T-helper 1 cell treated with Interleukin-12 subunit alpha and Interleukin-12 subunit beta and Interleukin-4 antibody, amounts not matched to agents 30 μg/mL and 1 μg/mL, for 36 hours (primary cell): ENCODE measurements around the gene POU6F2.

Source experiments
- H3K27ac Mint-ChIP-seq: one replicate; pipeline ENCODE4 v1.8.0; 2021; ENCODE audit warnings: mild to moderate bottlenecking, mixed read lengths
- H3K27me3 Mint-ChIP-seq: one replicate; pipeline ENCODE4 v1.8.0; 2021; ENCODE audit warnings: low read depth, mixed read lengths
- H3K36me3 Mint-ChIP-seq: one replicate; pipeline ENCODE4 v1.8.0; 2021; ENCODE audit warnings: low read depth, mixed read lengths
- H3K4me1 Mint-ChIP-seq: one replicate; pipeline ENCODE4 v1.8.0; 2021; ENCODE audit warnings: low read depth, mixed read lengths
- H3K4me3 Mint-ChIP-seq: one replicate; pipeline ENCODE4 v1.8.0; 2021; ENCODE audit warnings: mild to moderate bottlenecking, moderate library complexity, mixed read lengths
- H3K9me3 Mint-ChIP-seq: one replicate; pipeline ENCODE4 v1.8.0; 2021; ENCODE audit warnings: mixed read lengths

POU6F2 gene

GRCh38 chr7:39509436-39509835 lies 531.7 kb downstream of the POU6F2 start:
- Mint-ChIP-seq H3K9me3 (no peaks in the 10 kb centered on the region), H3K36me3 (peaks cover 3% of the 10 kb centered on the region), H3K27me3 (peaks cover 5% of the 10 kb centered on the region), H3K4me1 (peaks cover 17% of the 10 kb centered on the region), H3K27ac (no peak overlapping the region), H3K4me3 (peak overlapping the region; percentile 6)

DNA sequence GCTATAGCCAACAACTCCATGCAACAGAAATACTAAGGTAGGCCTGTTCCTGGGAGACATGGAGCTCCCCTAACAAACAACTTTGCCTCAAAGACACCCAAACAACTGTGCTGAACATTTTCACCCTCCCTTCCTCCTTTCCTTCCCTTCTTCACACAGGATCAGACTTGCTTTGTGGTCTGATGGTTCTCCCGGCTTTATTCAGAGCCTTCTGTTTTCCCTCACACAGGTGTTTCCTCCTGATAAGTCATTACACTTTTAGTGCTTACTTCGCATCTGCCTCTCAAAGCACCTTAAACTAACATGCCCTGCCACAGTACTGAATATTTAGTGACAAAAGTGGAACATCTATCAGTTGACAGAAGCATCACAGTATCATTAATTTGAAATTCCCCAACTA lies 532.2 kb downstream of the POU6F2 start:
- H3K9me3 Mint-ChIP-seq = no peaks in the 10 kb centered on the region
- H3K36me3 Mint-ChIP-seq = peaks cover 3% of the 10 kb centered on the region
- H3K27me3 Mint-ChIP-seq = peaks cover 8% of the 10 kb centered on the region
- no peak overlapping the region for H3K27ac Mint-ChIP-seq
- no peak overlapping the region for H3K4me3 Mint-ChIP-seq
- peaks cover 17% of the 10 kb centered on the region for H3K4me1 Mint-ChIP-seq

DNA sequence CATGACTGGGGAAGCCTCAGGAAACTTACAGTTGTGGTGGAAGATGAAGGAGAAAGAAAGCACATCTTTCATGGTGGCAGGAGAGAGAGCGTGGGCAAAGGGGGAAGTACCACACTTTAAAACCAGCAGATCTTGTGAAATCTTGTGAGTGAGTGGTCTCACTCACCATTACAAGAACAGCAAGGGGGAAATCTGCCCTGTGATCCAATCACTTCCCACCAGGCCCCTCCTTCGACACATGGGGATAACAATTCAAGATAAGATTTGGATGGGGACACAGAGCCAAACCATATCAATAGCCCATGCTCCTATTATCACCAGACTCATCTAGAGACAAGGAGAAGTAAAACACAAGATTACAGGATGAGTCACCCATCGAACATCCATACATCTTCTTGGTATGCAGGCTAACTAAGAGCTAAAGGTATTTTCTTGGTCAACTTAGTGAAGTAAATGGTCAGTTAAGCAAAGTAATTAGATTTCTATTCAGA lies 533.2 kb downstream of the POU6F2 start:
- Mint-ChIP-seq H3K36me3 (peaks cover 3% of the 10 kb centered on the region), H3K9me3 (no peaks in the 10 kb centered on the region), H3K27me3 (peaks cover 9% of the 10 kb centered on the region), H3K4me1 (peaks cover 17% of the 10 kb centered on the region), H3K4me3 (no peak overlapping the region), H3K27ac (no peak overlapping the region)

- peaks cover 17% of the 10 kb centered on the region for H3K27me3 Mint-ChIP-seq
- peaks cover 5% of the 10 kb centered on the region for H3K4me1 Mint-ChIP-seq
- H3K9me3 Mint-ChIP-seq = no peaks in the 10 kb centered on the region
- no peak overlapping the region for H3K4me3 Mint-ChIP-seq
- H3K27ac Mint-ChIP-seq = no peak overlapping the region
- H3K36me3 Mint-ChIP-seq = no peaks in the 10 kb centered on the region
These were observed 538.0 kb downstream of the POU6F2 start for GRCh38 chr7:39515534-39516228.

DNA sequence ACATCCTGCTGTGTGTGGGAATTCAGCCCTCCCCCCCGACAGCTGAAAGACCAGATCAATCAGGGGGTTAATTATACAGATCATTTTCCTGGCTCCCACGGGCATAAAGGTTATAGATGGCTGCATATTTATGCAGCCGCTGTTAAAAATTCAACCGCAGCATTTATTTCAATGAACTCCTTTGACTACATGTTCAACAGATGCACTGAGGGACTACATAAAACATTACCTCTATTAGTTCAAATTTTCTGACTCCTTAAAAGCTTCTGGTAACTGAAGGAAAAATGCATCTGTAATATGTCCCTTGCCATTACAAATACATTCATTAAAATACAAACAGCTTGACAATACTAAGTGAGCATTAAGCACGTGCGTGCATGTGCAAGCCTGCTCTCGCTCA lies 538.8 kb downstream of the POU6F2 start:
- Mint-ChIP-seq H3K27me3 (peaks cover 17% of the 10 kb centered on the region), H3K27ac (no peak overlapping the region), H3K4me1 (peaks cover 2% of the 10 kb centered on the region), H3K4me3 (no peak overlapping the region), H3K36me3 (no peaks in the 10 kb centered on the region), H3K9me3 (no peaks in the 10 kb centered on the region)

DNA sequence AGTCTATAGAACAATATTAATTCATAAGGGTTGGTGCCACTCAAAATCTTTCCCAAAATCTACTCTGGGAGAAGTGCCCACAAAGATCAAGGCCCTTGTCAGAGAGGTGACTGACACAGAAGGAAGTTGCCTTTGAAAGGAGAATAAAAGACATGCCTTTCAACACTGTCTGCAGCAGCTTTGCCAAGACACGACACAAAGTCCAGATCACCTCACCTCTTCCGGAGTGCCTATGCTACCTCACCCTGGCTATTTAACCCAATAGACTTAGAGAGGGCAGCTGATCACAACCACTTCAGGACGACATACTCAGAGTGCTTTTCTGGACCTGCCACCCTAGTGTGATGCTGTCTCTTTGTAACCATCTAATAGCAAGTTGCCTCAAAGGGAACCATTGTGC lies 539.5 kb downstream of the POU6F2 start:
- Mint-ChIP-seq H3K36me3 (no peaks in the 10 kb centered on the region), H3K27me3 (peaks cover 23% of the 10 kb centered on the region), H3K9me3 (no peaks in the 10 kb centered on the region), H3K27ac (no peak overlapping the region), H3K4me1 (peaks cover 2% of the 10 kb centered on the region), H3K4me3 (no peak overlapping the region)
